Stimulated activated CD8-positive, alpha-beta memory T cell treated with anti-CD3 and anti-CD28 coated beads, Interleukin-4, amount 100 ng/mL, for 1 hour (primary cell): ENCODE results near the gene DCP1B.
A peak's percentile ranks its signal among the peaks of the same experiment; 100 is the strongest.

Source experiments
- DNase-seq, 2 donors: peaks; one replicate each; pipeline ENCODE4 v3.0.0-alpha.2; 2020; ENCODE audit warnings: low read depth in 2 of 2, low spot score in 1 of 2

The DCP1B gene

DNA sequence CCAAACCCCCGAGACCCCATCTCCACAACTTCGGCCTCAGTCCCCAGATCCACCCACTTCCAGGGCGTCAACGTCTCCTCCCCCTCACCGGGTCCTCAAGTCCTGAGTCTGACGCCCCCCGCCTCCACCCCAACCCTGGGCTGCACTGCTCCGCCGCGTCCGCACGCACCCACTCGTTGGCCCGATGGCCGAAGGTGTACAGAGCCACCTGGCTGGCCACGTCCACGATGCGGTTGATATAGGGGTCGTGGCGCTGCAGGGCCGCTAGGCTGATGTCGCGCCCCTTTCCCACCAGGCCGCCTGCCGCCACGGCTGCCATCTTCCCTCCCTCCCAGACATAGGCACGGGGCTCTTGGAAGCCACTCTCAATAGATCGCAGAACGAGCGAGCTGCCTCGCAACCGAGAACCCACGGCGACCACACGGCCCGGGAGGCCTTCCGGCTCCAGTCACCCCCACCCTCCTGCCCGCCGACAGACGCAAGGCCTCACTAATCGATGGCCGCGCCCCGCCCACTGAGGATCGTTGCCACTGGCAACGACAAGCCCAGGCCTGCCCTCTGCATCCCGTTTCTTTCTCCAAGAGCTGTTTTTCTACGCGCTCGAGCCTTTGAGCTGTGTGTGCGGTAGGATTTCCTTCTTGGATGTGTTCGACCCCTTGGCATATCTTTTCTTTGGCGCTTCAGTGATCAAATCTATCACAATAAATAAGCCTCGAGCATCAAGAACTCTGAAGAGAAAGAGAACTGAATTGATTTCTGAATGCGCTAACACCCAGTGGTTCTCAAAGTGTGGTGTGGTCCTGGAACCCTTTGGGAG is at the start of gene DCP1B:
Gene DCP1B (minus strand): TSS at position 345 of the 817 bp plus-strand sequence. CDS start 26 bp downstream, at position 319.
- DNase-seq: peak; percentile 75 to 83

- DNase-seq: no peak
Observed at GRCh38 chr12:2053691-2054090, 49.4 kb upstream of the DCP1B start.

GRCh38 chr12:2052826-2053678 is 48.8 kb upstream of the DCP1B start, which contains the start of gene CACNA1C:
Gene CACNA1C, plus strand, starts transcription at chr12:2052987. Its CDS starts 576 bp downstream, at chr12:2053563.
- DNase-seq: no peak

DNA sequence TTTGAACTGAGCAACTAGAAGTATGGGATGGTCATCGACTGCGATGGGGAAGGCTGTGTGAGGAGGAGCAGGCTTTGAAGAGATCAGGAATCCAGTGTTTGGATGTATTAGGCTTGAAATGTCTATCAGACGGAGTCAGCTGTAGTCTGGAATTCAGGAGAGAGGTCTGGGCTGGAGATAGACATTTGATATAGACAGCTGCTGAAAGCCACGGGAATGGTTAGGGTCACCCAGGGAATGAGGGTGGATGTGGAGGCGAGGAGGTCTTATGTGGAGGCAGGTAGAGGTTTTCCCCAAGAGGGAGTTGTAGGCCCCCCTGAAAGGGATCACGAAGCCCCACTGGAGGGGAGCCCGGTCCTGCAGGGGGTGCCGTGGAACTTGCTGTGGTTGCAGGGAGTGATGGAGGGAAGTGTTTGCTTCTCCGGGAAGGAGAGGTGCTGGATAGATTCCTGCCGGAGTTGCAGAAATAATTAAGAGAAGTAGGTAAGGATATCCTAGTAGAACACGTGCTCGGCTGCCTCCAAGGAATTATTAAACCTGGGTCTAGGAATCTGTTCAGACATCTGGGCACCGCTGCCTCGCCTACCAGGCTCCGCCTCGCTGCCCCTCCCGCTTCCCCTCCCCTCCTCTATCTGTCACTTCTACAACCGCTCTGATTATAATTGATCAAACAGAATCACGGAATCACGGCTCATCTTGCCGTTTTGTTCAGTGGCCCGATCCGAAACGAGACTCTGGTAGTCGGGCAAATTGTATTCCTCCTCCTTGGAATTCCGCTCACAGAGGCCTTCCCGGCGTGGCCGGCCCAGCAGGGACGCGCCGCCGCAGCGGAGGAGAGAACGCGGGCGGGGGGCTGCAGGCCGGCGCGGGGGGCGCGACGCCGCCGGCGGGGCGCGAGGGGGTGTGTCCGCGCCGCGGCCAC is 47.7 kb upstream of the DCP1B start:
- no peak for DNase-seq

DNA sequence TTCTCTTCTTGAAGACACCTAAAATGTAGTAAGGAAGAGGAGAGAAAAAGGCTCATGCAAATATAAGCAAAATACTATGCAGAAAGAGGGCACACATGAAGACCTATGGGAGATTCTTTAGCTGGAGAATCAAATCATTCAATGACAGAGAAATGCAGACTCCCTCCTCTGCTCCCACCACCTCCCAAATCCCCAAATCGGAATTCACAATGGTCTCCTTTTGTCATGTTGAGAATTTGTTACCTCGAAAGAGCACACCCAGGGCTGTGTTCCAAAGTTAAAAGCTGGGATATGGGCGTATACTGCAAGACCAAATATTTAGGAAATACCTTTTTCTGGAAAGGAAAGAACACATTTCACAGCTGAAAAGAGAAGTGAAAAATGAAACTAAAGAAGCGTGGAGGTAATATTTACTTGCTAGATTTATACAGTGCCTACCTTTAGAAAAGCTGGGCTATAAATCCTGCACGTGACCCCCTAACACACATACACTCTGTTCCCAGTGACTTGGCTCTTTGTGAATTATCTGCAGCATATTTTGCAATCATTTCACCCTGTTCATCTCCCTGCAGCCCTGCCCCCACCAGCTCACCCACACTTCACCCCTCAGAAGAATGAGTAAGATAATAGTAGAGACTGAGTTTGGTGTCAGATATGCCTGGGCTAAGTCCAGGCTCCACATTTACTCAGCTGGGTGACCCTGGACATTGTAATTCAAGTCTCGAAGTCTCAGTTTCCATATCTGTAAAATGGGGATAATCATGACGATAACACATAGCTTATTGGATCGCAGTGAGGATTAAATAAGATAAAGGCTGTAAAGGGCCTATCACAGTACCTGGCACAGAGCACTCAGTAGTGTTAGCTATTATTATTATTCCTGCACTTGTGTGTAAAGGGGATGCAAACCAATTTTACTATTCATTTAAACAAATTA is 45.6 kb upstream of the DCP1B start:
- no peak for DNase-seq

- no peak for DNase-seq
Observed at GRCh38 chr12:2047752-2048151, 43.5 kb upstream of the DCP1B start.

- DNase-seq: no peak
Observed at GRCh38 chr12:2046957-2047356, 42.7 kb upstream of the DCP1B start.

DNA sequence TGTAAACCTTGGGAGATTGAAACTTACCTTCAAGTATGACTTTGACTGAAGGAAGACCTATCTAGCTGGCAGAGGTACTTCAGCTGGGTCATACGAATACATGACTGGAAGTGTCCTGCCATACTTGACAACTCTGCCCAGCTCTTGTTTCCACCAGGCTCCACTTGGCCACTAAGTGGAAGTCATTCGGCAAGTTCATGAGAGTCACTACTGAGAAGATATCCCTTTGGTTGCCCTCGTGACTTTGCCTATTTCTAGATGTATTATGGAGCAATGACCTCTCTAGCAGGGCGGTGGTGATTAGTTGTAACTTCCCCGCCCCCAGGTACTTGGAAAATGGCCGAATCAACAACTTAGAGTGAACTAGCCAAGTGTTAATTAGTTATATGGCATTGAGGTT is 39.9 kb upstream of the DCP1B start:
- DNase-seq: no peak

DNA sequence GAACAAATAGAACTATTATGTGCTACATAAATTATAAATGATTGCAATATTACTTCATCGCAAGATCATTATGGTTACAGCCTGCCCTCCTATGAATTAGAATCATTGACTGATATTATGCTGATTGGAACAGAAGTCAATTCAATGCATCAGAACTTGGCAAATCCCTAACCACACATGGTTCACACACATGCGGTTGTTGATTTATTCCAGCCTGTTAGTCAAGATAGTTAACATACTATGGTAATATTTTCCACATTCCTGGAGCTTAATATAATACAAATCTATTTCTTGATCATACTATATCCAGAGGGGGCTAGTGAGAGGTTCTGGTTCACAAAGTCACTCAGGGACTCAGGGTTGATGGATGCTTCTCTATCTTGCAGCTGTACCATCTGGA is 38.8 kb upstream of the DCP1B start:
- no peak for DNase-seq

- DNase-seq: no peak
Observed at GRCh38 chr12:2039034-2039433, 34.8 kb upstream of the DCP1B start.

DNA sequence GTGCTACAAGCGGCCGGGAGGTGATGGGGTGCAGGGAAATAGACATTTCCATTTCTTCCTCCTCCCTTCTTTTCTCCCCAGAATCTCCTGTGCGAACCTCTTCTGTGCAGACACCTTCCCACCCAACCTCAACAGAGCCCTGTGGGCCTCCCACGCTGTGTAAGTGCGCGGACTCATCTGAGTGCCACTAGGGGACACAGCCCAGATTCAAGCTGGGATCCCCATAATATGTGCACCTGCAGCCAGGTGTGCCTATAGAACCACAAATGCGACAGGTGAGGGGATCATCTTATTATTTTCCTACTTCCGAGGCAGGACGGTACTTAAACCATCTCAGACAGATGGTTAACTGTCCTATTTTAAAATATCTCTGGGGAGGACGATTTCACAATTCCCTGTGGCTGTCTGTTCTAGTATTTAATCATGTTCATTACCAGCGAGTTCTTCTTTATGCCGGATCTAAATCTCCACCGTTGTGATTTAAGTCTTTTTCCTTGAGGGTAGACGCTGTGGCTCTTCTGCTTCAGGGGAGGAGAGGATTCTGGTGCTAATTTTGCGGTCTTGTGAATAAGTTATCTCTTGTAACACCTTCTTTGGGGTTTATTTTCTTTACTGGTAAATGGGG is 31.3 kb upstream of the DCP1B start:
- DNase-seq: no peak

DNA sequence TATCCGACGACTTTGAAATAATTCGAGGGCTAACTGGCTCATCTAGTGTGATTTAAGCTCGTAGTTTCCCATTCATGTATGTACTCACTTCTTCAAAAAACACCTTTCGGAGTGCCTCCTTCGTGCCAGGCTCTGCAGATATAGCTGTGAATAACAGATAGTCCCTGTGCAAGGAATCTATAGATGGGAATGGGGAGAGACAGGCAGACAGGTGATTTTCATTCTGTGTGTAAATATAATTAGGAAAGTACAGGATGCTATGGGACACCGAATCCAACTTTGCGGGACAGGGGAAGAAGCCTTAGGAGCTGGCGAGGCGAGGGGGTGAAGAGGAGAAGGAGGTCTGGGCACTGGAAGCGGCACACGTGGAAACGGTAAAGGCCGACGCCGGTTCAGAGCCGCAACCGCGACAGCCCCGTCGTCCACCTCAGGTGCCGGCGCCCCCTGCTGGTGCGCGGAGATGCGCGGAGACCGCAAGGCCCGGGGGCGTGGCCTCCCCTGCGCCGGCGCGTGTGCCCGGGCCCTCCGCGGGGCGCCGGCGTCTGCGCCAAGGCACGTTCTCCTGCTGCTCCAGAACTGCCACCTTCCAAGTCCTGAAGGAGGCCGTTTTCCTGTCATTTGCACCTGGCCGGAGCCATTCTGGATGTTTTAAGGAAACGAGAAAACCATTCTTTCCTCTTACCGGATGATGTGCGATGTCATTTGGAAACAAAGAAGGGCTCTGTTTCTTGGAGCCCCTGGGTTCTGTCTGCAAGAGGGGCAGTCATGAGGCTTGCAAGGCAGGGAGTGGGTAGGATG is 30.6 kb upstream of the DCP1B start:
- DNase-seq: peak; percentile 61 to 62

DNA sequence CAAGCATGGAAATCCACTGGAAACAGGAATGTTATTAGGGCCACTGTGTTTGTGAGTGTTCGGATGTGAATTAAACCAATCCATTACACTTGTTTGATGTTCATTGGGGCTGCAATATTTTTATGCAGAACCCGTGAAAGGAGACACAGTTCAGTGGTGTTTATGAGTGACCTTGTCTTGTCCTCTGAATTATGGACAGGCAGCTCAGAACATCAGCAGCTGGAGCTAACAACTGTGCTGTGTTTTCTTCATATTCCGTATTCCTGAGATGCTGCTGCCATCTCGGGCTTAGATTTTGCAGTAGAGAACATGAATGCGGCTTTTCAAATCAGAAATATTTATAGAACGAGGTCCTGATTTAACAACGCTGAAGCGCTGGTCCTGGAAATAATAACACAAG is 28.2 kb upstream of the DCP1B start:
- no peak for DNase-seq

DNA sequence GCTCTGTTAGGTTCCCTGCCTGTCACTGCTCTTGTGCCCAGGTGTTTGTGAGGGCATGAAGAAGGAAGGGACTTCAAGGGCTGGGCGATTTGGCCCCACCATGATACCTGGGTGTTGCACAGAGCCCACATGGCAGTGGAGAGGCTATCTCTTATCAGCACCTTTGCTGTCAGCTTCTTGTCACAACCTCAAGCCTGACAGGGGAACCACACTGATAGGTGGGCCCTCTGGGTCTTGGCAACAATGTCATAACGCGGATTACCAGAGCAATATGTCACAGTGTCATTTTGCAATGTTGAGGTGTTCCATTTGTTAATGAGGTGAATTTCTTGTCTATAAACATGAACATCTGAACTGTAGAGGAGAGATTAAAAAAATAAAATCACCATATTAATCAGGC is 25.6 kb upstream of the DCP1B start:
- no peak for DNase-seq

GRCh38 chr12:2027351-2027750 is 23.1 kb upstream of the DCP1B start:
- no peak for DNase-seq

DNA sequence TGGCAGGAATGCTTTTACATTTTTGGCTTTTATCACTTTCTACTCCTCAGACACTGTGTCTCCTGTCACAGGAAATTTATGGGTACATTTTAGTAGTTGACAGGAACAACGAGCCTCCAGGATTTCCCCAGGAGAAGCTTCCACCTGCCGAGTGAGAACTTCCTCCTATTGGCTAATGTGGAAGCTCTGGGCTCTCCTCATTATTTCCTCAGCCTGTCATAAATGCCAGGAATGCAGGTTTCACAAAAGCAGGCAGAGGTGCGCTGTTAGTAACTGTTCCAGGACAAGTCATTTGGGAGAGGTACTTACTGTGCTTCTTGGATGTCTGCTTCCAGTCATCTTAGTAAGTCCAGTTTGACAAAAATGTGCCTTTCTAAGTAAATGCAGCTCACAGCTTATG is 19.1 kb upstream of the DCP1B start:
- no peak for DNase-seq

GRCh38 chr12:2020511-2020910 is 16.3 kb upstream of the DCP1B start:
- no peak for DNase-seq

GRCh38 chr12:2019126-2019525 is 14.9 kb upstream of the DCP1B start:
- DNase-seq: no peak

DNA sequence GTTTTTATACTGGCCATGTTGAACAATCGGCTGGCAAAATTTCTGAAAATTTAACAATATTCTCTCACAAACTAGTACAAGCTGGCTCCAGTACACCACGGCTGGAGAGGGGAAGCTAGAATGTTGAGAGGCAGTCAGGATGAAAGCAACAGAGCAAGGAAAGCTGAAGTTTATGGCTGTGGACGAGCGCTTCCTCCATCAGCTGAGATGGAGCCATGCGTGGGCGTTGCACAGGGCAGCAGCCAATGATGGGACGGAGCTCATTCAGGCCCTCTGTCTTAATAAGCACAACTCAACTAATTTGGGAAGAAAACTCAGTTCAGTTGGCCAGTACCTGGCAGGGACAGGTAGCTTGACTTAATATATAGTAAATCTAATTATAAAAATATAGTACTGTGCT is 14.1 kb upstream of the DCP1B start:
- DNase-seq: no peak
